CD14-positive monocyte (primary cell): ENCODE results near the gene PARP14. TPM values are rescaled to one million over a fixed set of nuclear protein-coding genes. Genes with fewer than 3 reads are reported as not detected.
"Not testable (repeated sequence)": the region's sequence is repeated elsewhere in the genome, so short reads cannot be mapped to it uniquely, and the experiment has no call there.

Experiments
- DNase-seq, 3 donors: peaks; one replicate each; pipeline ENCODE4 v3.0.0-alpha.2; 2011 to 2022
- H2AFZ ChIP-seq: 2 replicates; pipeline ENCODE4 v1.6.0; 2012; ENCODE audit warnings: mild to moderate bottlenecking, low read depth, low read length, inconsistent platforms; ENCODE audit not compliant: insufficient read depth, poor library complexity, severe bottlenecking
- H3K27ac ChIP-seq, 2 donors: 1 replicate in 1 of 2; 2 replicates in 1 of 2; pipeline ENCODE4 v1.5.1; 2012 to 2013; ENCODE audit warnings: low read length in 2 of 2, control low read depth in 1 of 2, inconsistent platforms in 1 of 2, low read depth in 1 of 2, mild to moderate bottlenecking in 1 of 2
- H3K27me3 ChIP-seq, 2 donors: one replicate each; pipeline versions ENCODE4 v1.6.0 to v1.6.1; 2011 to 2013; ENCODE audit warnings: low read length in 2 of 2; ENCODE audit not compliant: control insufficient read depth in 2 of 2, insufficient read depth in 2 of 2
- H3K36me3 ChIP-seq, 2 donors: replicated peaks in 1 of 2; 1 replicate in 1 of 2; 2 replicates in 1 of 2; pipeline versions ENCODE4 v1.5.1 to v1.6.1; 2012 to 2013; ENCODE audit warnings: low read length in 2 of 2, control low read depth in 1 of 2, inconsistent platforms in 1 of 2, mild to moderate bottlenecking in 1 of 2; ENCODE audit not compliant: insufficient read depth in 2 of 2, control insufficient read depth in 1 of 2
- H3K4me1 ChIP-seq, 2 donors: 1 replicate in 1 of 2; 2 replicates in 1 of 2; pipeline versions ENCODE4 v1.5.1 to v1.6.1; 2012 to 2013; ENCODE audit warnings: low read length in 2 of 2, control low read depth in 1 of 2, inconsistent platforms in 1 of 2, mild to moderate bottlenecking in 1 of 2, moderate library complexity in 1 of 2; ENCODE audit not compliant: insufficient read depth in 2 of 2, control insufficient read depth in 1 of 2
- H3K4me2 ChIP-seq: replicated peaks from 2 replicates; pipeline ENCODE3; 2012; ENCODE audit warnings: low read length, moderate library complexity, mild to moderate bottlenecking; ENCODE audit not compliant: poor library complexity, severe bottlenecking; ENCODE audit errors: extremely low read depth
- H3K4me3 ChIP-seq, 3 experiments: fragments of 200-600 bp in 1 of 3; sonication (generic) in 1 of 3; replicated peaks in 1 of 3; 1 replicate in 2 of 3; 2 replicates in 1 of 3; pipeline ENCODE4 v1.5.1; 2011 to 2013; ENCODE audit warnings: low read length in 3 of 3, mild to moderate bottlenecking in 3 of 3, control low read depth in 2 of 3, low read depth in 2 of 3, inconsistent platforms in 1 of 3, moderate library complexity in 1 of 3
- H3K79me2 ChIP-seq: 2 replicates; pipeline ENCODE4 v1.6.0; 2012; ENCODE audit warnings: mild to moderate bottlenecking, control low read depth, inconsistent platforms, low read length, moderate library complexity; ENCODE audit not compliant: insufficient read depth
- H3K9ac ChIP-seq: 2 replicates; pipeline ENCODE4 v1.6.0; 2017; ENCODE audit warnings: low read length, mild to moderate bottlenecking; ENCODE audit not compliant: insufficient read depth, poor library complexity, severe bottlenecking
- H3K9me3 ChIP-seq, 2 donors: replicated peaks in 1 of 2; 1 replicate in 1 of 2; 2 replicates in 1 of 2; pipeline versions ENCODE4 v1.5.1 to v1.6.1; 2012 to 2013; ENCODE audit warnings: low read length in 2 of 2, control low read depth in 1 of 2; ENCODE audit not compliant: control insufficient read depth in 1 of 2, insufficient read depth in 1 of 2
- H4K20me1 ChIP-seq: 2 replicates; pipeline ENCODE4 v1.6.0; 2012; ENCODE audit warnings: mild to moderate bottlenecking, low read length, control low read depth, moderate library complexity; ENCODE audit not compliant: insufficient read depth
- H3K27ac Mint-ChIP-seq, 7 donors: one replicate each; pipeline ENCODE4 v1.8.0; 2020; ENCODE audit warnings: mild to moderate bottlenecking in 7 of 7, mixed read lengths in 7 of 7, moderate library complexity in 6 of 7, inconsistent platforms in 2 of 7
- H3K27me3 Mint-ChIP-seq, 3 donors: one replicate each; pipeline ENCODE4 v1.8.0; 2021 to 2022; ENCODE audit warnings: low read depth in 3 of 3, mild to moderate bottlenecking in 3 of 3, mixed read lengths in 3 of 3, moderate library complexity in 3 of 3, inconsistent platforms in 1 of 3
- H3K36me3 Mint-ChIP-seq, 2 donors: one replicate each; pipeline ENCODE4 v1.8.0; 2020; ENCODE audit warnings: mixed read lengths in 2 of 2, inconsistent platforms in 1 of 2, mild to moderate bottlenecking in 1 of 2
- H3K4me1 Mint-ChIP-seq: one replicate; pipeline ENCODE4 v1.8.0; 2020; ENCODE audit warnings: mild to moderate bottlenecking, mixed read lengths
- H3K4me3 Mint-ChIP-seq, 2 donors: one replicate each; pipeline ENCODE4 v1.8.0; 2020; ENCODE audit warnings: mild to moderate bottlenecking in 2 of 2, mixed read lengths in 2 of 2, moderate library complexity in 1 of 2
- H3K9me3 Mint-ChIP-seq, 7 donors: one replicate each; pipeline ENCODE4 v1.8.0; 2020 to 2022; ENCODE audit warnings: mixed read lengths in 7 of 7, mild to moderate bottlenecking in 6 of 7, moderate library complexity in 6 of 7, inconsistent platforms in 2 of 7
- CTCF ChIP-seq: fragments of 200-600 bp; IDR thresholded peaks from one replicate; pipeline ENCODE4 v1.8.0; 2022; ENCODE audit warnings: antibody characterized with exemption, mild to moderate bottlenecking
- WGBS: methylation state at CpG from one replicate; pipeline ENCODE4 v1.1.5; 2013; ENCODE audit warnings: missing lambda C conversion rate; ENCODE audit not compliant: insufficient coverage; 5-methylcytosine and 5-hydroxymethylcytosine counted together
- intact Hi-C, 2 donors: fragments of 100-400 bp; cut with micrococcal nuclease; formaldehyde crosslinking; loops; one replicate each; pipeline versions ENCODE4 v1.15.0 to v1.15.1; 2023
- polyA plus RNA-seq, 3 donors: library from polyadenylated mRNA; depleted of rRNA in 1 of 3; unstranded in 2 of 3; stranded (reverse) in 1 of 3; fragments of 300-500 nt in 2 of 3; fragments of >200 nt in 1 of 3; fragmentation: Illumina TruSeq in 2 of 3; gene quantifications; 1 replicate in 2 of 3; 2 replicates in 1 of 3; pipeline ENCODE4 v1.2.3, GENCODE V29; 2012 to 2021

PARP14 gene
- polyA plus RNA-seq, 3 donors = 22.1 to 68.8 (median 26.9) TPM

GRCh38 chr3:122658336-122658735 lies 22.3 kb upstream of the PARP14 start:
- intact Hi-C loops, H3K4me1 Mint-ChIP-seq, H3K27me3 ChIP-seq, H3K27ac Mint-ChIP-seq, H3K36me3 Mint-ChIP-seq, H3K4me3 Mint-ChIP-seq, H4K20me1 ChIP-seq, H3K4me3 ChIP-seq, H3K27me3 Mint-ChIP-seq, H2AFZ ChIP-seq, H3K36me3 ChIP-seq, H3K9ac ChIP-seq, H3K4me2 ChIP-seq, H3K27ac ChIP-seq, DNase-seq, H3K4me1 ChIP-seq, H3K79me2 ChIP-seq: not testable (repeated sequence)
- peaks cover 8 to 18% (median 14%) of the 10 kb centered on the region in 7 donors for H3K9me3 Mint-ChIP-seq
- H3K9me3 ChIP-seq = peaks cover 6 to 15% of the 10 kb centered on the region in 2 donors
- WGBS = no CpG with 5 or more reads among the region's 4 CpGs

- H3K27me3 ChIP-seq = no peaks in the 10 kb centered on the region
- H3K4me1 Mint-ChIP-seq = peaks cover 5% of the 10 kb centered on the region
- TF ChIP-seq CTCF = no peak
- H3K9ac ChIP-seq = no peak overlapping the region
- 96% methylated on average over 4 of the region's 14 CpGs for WGBS
- H3K27ac ChIP-seq = no peak overlapping the region
- H3K4me3 ChIP-seq = no peak overlapping the region
- peaks cover 6 to 15% of the 10 kb centered on the region in 2 donors for H3K9me3 ChIP-seq
- no peaks in the 10 kb centered on the region for H3K36me3 Mint-ChIP-seq
- H3K27me3 Mint-ChIP-seq = peaks cover 0 to 4% (median 2%) of the 10 kb centered on the region in 3 donors
- no peaks in the 10 kb centered on the region for H3K36me3 ChIP-seq
- intact Hi-C loops = no loop called here
- H2AFZ ChIP-seq = no peak overlapping the region
- H3K9me3 Mint-ChIP-seq = peaks cover 8 to 18% (median 14%) of the 10 kb centered on the region in 7 donors
- no peak overlapping the region for H3K4me2 ChIP-seq
- H4K20me1 ChIP-seq = no peaks in the 10 kb centered on the region
- H3K27ac Mint-ChIP-seq = no peak overlapping the region
- no peak overlapping the region for H3K4me3 Mint-ChIP-seq
- H3K4me1 ChIP-seq = no peaks in the 10 kb centered on the region
- H3K79me2 ChIP-seq = no peaks in the 10 kb centered on the region
- no peak for DNase-seq
Measured at GRCh38 chr3:122660297-122660974, 20.2 kb upstream of the PARP14 start.
